Heart right ventricle (tissue), 16 donors: ENCODE data around the gene DTHD1. TPM values are rescaled to one million over a fixed set of nuclear protein-coding genes. Genes with fewer than 3 reads are reported as not detected.

Experiments used
- ATAC-seq, 8 donors: fragments of 200-7000 bp; cut with Tn5 transposase; one replicate each; pipeline ENCODE4 v1.9.1; 2020; ENCODE audit warnings: mild to moderate bottlenecking in 8 of 8, moderate library complexity in 8 of 8, moderate number of reproducible peaks in 1 of 8
- DNase-seq, 2 donors: peaks; one replicate each; pipeline ENCODE4 v3.0.0-alpha.2; 2020
- H3K27ac ChIP-seq, 10 donors: fragments of 200-600 bp; sonication (generic) in 2 of 10; one replicate each; pipeline versions ENCODE4 v1.5.0 to v1.8.0; 2020 to 2022; ENCODE audit warnings: mild to moderate bottlenecking in 3 of 10
- H3K27me3 ChIP-seq, 7 donors: fragments of 200-600 bp; one replicate each; pipeline ENCODE4 v1.8.0; 2021 to 2022; ENCODE audit warnings: mild to moderate bottlenecking in 2 of 7
- H3K36me3 ChIP-seq, 9 donors: fragments of 200-600 bp; sonication (generic) in 1 of 9; one replicate each; pipeline versions ENCODE4 v1.5.0 to v1.8.0; 2020 to 2022; ENCODE audit warnings: mild to moderate bottlenecking in 2 of 9
- H3K4me1 ChIP-seq, 9 donors: fragments of 200-600 bp; sonication (generic) in 1 of 9; one replicate each; pipeline versions ENCODE4 v1.5.0 to v1.8.0; 2020 to 2022; ENCODE audit warnings: mild to moderate bottlenecking in 4 of 9
- H3K4me3 ChIP-seq, 10 donors: fragments of 200-600 bp; sonication (generic) in 2 of 10; one replicate each; pipeline versions ENCODE4 v1.5.0 to v1.8.0; 2020 to 2022; ENCODE audit warnings: mild to moderate bottlenecking in 7 of 10, moderate library complexity in 2 of 10
- H3K9me3 ChIP-seq, 11 donors: fragments of 200-600 bp in 10 of 11; sonication (generic) in 2 of 11; one replicate each; pipeline versions ENCODE4 v1.5.0 to v1.8.0; 2013 to 2022; ENCODE audit warnings: mild to moderate bottlenecking in 2 of 11, control low read depth in 1 of 11, moderate library complexity in 1 of 11
- WGBS, 2 donors: extraction: QIAGEN DNeasy Blood & Tissue Kit; methylation state at CpG; one replicate each; pipeline ENCODE4 v1.1.7; 2013; ENCODE audit warnings: inconsistent platforms in 1 of 2; 5-methylcytosine and 5-hydroxymethylcytosine counted together
- intact Hi-C, 10 donors: fragments of 100-400 bp; cut with DNase I; formaldehyde crosslinking; loops; one replicate each; pipeline versions ENCODE4 v1.11.1 to v1.14.2; 2022
- polyA plus RNA-seq, 2 donors: library from polyadenylated mRNA; stranded (reverse); fragments of 200-250 nt; gene quantifications; one replicate each; pipeline ENCODE4 v1.2.3, GENCODE V29; 2013
- total RNA-seq, 10 donors: library from RNA; stranded (reverse); fragmentation: NEBNext Ultra II Directional in 3 of 10; extraction: Animal tissue kit (Norgen Biotek cat#: 25700) in 3 of 10; gene quantifications; one replicate each; pipeline versions ENCODE4 v1.2.1 to v1.2.4, GENCODE V29; 2021 to 2023
- TF ChIP-seq, protein P1 (sequence below), 9 donors: fragments of 200-600 bp; sonication (generic) in 2 of 9; IDR thresholded peaks; one replicate each; pipeline versions ENCODE4 v1.5.0 to v1.8.0; 2021 to 2022; ENCODE audit warnings: antibody characterized with exemption in 9 of 9, mild to moderate bottlenecking in 5 of 9, moderate library complexity in 1 of 9
- donor health status: Arrhythmogenic right ventricular cardiomyopathy.
- donor health status: ischemic (EF 13 %, LVEDD 7.1; RV severe dilation, severe dysfunction).
- donor health status: healthy with polysubstance abuse.
- donor health status: DM: no; HTN: yes; CAD: no.
- donor health status: DM: no; HTN: no; CAD: no.
- donor health status: ischemic (EF 25% LVEDD 6.9; RV normal size, moderate dysfunction).
- donor health status: ischemic (EF 25% LVEDD 5.7; RV mildly dilated, moderate dysfunction).
- donor health status: healthy.
- donor health status: DM: yes; HTN: yes; CAD: no.
- donor health status: Ischemic cardiomyopathy.
- donor health status: ischemic (EF 35%, LVEDD 5.7; RV mildly dilated, moderate dysfunction).
- donor health status: nonischemic (EF 11% LVEDD 7.7; RV severe dilation, severe dysfunction).
- donor health status: DM: yes; HTN: yes; CAD: no.
- donor health status: PGD.
- donor health status: ischemic (EF 29% LVEDD 5.4; RV normal size, mild dysfunction).
- donor health status: nonischemic (EF 23%, LVEDD 6.1; RV moderate dilation, normal function).

Gene DTHD1
- total and polyA plus RNA-seq, 12 donors, result 0.10 to 0.60 (median 0.13) TPM; not detected in 9

DNA sequence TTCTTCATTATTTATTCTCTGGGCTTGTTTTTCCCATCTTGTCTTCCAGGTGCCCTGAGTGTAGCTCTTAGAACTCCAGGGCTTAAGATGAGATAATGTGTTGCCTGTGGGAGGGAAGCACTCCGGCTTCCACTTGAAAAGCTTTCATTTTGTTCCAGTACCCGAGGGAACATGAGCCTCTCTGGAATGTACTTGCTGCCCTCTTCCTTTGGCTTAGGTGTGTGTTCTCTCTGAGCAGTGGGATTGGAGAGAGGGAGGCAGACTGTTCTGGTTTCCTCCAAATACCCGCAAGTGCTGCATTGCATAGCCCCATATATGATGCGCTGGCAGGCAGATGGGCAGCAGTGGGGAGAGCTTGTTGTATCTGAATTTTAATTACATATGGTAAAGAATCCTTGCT, 861 bp upstream of the DTHD1 start:
- WGBS, 2 donors, result 46 to 50% methylated on average over 4 of the region's 4 CpGs
- H3K4me1 ChIP-seq, result no peaks in the 10 kb centered on the region
- H3K9me3 ChIP-seq, result no peaks in the 10 kb centered on the region
- intact Hi-C loops, result no loop called here
- no peak overlapping the region for H3K4me3 ChIP-seq
- H3K36me3 ChIP-seq, result no peaks in the 10 kb centered on the region
- TF ChIP-seq, protein P1, sequence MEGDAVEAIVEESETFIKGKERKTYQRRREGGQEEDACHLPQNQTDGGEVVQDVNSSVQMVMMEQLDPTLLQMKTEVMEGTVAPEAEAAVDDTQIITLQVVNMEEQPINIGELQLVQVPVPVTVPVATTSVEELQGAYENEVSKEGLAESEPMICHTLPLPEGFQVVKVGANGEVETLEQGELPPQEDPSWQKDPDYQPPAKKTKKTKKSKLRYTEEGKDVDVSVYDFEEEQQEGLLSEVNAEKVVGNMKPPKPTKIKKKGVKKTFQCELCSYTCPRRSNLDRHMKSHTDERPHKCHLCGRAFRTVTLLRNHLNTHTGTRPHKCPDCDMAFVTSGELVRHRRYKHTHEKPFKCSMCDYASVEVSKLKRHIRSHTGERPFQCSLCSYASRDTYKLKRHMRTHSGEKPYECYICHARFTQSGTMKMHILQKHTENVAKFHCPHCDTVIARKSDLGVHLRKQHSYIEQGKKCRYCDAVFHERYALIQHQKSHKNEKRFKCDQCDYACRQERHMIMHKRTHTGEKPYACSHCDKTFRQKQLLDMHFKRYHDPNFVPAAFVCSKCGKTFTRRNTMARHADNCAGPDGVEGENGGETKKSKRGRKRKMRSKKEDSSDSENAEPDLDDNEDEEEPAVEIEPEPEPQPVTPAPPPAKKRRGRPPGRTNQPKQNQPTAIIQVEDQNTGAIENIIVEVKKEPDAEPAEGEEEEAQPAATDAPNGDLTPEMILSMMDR (IDR thresholded peaks at IDR 0.05), result no peak
- no peak overlapping the region for H3K27ac ChIP-seq
- DNase-seq (no peak), ATAC-seq (no peak)
- H3K27me3 ChIP-seq, result no peaks in the 10 kb centered on the region

DNA sequence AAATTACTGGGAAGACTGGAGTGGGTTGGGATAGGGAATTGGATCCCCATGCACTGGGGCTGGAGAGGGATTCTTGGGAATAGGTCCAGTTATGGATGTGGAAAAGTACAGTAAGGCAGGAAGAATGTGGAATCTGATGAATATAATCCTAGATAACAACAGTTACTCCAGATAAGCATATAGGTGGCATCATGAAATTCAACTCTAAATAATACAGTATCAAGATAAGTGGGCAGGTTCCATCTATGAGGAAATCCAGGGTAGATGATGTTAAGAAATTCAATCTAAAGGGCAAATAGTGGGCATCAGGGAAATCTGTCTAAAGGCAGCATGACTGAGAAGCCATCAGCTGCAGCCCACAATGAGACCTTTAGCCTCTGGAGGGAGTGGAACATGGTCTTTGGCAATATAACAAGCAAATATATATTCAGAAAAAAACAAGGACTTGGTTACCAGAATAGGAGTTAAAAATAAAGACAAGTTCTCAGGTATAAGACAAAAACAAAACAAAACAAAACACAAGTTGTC, 1.2 kb downstream of the DTHD1 start:
- intact Hi-C loops, result no loop called here
- ATAC-seq (no peak), DNase-seq (no peak)
- no peaks in the 10 kb centered on the region for H3K9me3 ChIP-seq
- H3K4me1 ChIP-seq, result no peaks in the 10 kb centered on the region
- no peaks in the 10 kb centered on the region for H3K27me3 ChIP-seq
- peak overlapping the region in 1 of 10 donors; percentile 28 for H3K4me3 ChIP-seq
- TF ChIP-seq, protein P1 (IDR thresholded peaks at IDR 0.05), result no peak
- H3K36me3 ChIP-seq, result no peaks in the 10 kb centered on the region
- peak overlapping the region in 1 of 10 donors; percentile 54 for H3K27ac ChIP-seq

DNA sequence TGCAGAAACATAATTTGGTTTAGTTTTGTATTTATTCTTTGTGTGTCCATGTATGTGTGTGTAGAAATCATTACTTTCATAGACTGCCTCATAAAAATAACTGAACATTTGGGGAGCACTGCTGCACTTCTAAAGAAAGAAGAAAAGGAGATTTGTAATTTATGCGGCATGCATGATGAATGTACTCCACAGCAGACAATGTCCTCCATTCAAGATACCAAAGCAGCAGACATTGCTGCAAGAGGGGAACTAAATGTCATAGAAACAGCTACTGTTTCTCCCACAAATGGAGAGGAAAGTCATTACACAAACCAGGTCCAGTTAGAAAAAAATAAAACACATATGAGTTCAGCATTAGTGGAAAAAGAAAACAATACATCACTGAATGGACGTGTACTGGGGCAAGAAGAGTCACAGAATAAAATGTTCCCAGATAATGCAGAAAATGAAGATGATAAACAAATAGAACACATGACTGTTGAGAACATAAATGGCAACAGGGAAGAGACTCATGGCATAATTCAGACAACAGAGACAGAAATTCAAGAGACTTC, 2.6 kb downstream of the DTHD1 start:
- 73 to 75% methylated on average over 2 of the region's 2 CpGs for WGBS, 2 donors
- intact Hi-C loops, result no loop called here
- H3K27ac ChIP-seq, result peak overlapping the region in 1 of 10 donors; percentile 74
- H3K27me3 ChIP-seq, result no peaks in the 10 kb centered on the region
- H3K4me1 ChIP-seq, result peaks cover 0 to 4% (median 0%) of the 10 kb centered on the region in 9 donors
- peak overlapping the region in 1 of 10 donors; percentile 28 for H3K4me3 ChIP-seq
- H3K36me3 ChIP-seq, result no peaks in the 10 kb centered on the region
- no peaks in the 10 kb centered on the region for H3K9me3 ChIP-seq
- no peak for ATAC-seq
- TF ChIP-seq, protein P1 (IDR thresholded peaks at IDR 0.05), result no peak
- no peak for DNase-seq

DNA sequence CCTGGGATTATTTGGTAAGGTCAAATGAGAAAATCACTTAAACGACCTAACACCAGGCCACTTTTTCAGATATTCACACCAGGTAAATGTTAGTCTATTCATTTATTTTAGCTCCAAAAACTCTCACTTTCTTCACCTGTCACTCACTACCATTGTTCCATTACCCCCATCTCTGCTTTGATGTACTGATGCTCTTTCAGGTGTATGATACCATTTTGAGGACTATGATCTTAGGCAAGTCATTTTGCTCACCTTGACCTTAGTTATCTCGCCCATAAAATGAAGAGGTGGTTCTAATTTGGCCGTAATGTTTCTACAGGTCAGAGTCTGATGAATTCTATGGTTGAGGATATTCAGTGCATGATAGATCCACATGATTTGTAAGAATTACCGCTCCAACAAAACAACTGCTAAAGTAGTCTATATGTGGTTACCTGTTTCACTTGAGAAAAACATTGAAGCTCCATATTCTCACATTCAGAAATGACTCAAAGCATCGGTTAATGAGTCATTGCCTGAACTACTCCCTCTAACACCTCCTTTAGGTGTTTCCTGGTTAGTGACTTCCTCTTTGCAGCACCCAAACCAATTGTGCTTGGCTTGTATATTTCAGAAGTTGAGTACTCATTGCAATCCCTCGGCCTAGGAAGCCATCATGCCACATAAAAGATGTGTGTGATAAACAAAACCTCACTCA, 4.5 kb downstream of the DTHD1 start:
- no peaks in the 10 kb centered on the region for H3K36me3 ChIP-seq
- WGBS, 2 donors, result 83 to 88% methylated on average over 6 of the region's 6 CpGs
- peak overlapping the region in 1 of 10 donors; percentile 74 for H3K27ac ChIP-seq
- TF ChIP-seq, protein P1 (IDR thresholded peaks at IDR 0.05), result no peak
- H3K27me3 ChIP-seq, result no peaks in the 10 kb centered on the region
- DNase-seq (no peak), ATAC-seq (peak in 2 of 8 donors; percentile 33 to 46)
- no peak overlapping the region for H3K4me3 ChIP-seq
- no peaks in the 10 kb centered on the region for H3K9me3 ChIP-seq
- peaks cover 0 to 4% (median 0%) of the 10 kb centered on the region in 9 donors for H3K4me1 ChIP-seq
- intact Hi-C loops, result no loop called here
